Measurements from ENCODE around the gene TRIM71.
A peak's percentile ranks its signal among the peaks of the same experiment; 100 is the strongest.
"Not testable (repeated sequence)": the region's sequence is repeated elsewhere in the genome, so short reads cannot be mapped to it uniquely, and the experiment has no call there.

TRIM71 gene

GRCh38 chr3:32934150-32934742 lies 116.4 kb downstream of the TRIM71 start:
- peak; percentile 36 for DNase-seq (ENCODE audit: low spot score)

DNA sequence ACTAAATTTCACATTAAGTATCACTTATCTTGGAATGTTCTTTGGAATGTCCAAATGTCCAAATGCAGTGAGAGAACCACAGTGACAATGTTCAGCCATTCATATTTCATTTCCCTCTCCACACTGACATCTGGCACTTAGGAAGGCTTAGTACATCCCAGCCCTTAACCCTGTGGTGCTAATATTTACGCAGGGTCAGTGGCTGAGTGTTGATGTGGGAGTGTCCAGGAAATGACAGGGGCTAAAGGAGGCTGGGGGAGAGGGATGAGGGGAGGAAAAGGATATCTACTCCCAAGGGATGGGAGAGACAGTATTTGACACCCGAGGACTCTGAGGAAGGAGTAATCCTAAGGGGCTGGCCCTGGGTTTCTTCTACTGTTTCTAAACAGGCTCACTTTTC lies 119.5 kb downstream of the TRIM71 start:
- no peak for DNase-seq (ENCODE audit: low spot score)

GRCh38 chr3:32939531-32940284 lies 121.9 kb downstream of the TRIM71 start:
- DNase-seq (ENCODE audit: low spot score) = not testable (repeated sequence)

DNA sequence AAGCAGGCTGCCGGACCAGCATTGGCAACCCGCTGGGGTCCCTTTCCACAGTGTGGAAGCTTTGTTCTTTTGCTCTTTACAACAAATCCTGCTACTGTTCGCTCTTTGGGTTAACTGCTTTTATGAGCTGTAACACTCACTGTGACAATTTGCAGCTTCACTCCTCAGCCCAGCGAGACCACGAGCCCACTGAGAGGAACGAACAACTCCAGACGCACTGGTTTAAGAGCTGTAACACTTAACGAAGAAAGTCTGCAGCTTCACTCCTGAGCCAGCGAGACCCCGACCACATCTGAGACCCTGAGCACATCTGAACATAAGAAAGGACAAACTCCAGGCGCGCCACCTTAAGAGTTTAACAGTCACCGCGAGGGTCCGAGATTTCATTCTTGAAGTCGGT lies 122.9 kb downstream of the TRIM71 start:
- no peak for DNase-seq (ENCODE audit: low spot score)

DNA sequence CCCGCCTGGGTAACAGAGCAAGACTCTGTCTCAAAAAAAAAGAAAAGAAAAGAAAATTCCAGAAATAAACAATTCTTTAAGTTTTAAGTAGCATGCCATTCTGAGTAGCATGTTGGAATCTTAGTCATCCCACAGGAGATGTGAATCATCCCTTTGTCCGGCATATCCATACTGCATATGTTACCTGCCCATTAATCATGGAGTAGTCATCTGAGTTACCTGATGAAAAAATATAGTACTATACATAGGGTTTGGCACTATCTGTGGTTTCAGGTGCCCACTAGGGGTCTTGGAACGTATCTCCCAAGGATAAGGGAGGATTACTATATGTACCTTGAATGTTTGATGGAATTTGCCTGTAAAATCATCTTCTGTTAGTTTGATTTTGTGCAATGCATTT lies 127.3 kb downstream of the TRIM71 start:
- no peak for DNase-seq (ENCODE audit: low spot score)

DNA sequence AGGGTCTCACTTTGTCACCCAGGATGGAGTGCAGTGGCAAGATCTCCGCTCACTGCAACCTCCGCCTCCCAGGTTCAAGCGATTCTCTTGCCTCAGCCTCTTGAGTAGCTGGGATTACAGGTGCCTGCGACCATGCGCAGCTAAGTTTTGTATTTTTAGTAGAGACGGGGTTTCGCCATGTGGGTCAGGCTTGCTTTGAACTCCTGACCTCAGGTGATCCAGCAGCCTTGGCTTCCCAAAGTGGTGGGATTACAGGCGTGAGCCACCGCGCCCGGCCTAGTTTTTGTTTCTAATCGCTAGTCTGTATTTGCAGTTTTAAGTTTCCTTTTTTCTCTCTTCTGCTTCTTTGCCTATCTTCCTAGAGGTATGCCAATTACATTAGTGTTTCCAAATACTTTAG lies 127.8 kb downstream of the TRIM71 start:
- DNase-seq (ENCODE audit: low spot score) = not testable (repeated sequence)

DNA sequence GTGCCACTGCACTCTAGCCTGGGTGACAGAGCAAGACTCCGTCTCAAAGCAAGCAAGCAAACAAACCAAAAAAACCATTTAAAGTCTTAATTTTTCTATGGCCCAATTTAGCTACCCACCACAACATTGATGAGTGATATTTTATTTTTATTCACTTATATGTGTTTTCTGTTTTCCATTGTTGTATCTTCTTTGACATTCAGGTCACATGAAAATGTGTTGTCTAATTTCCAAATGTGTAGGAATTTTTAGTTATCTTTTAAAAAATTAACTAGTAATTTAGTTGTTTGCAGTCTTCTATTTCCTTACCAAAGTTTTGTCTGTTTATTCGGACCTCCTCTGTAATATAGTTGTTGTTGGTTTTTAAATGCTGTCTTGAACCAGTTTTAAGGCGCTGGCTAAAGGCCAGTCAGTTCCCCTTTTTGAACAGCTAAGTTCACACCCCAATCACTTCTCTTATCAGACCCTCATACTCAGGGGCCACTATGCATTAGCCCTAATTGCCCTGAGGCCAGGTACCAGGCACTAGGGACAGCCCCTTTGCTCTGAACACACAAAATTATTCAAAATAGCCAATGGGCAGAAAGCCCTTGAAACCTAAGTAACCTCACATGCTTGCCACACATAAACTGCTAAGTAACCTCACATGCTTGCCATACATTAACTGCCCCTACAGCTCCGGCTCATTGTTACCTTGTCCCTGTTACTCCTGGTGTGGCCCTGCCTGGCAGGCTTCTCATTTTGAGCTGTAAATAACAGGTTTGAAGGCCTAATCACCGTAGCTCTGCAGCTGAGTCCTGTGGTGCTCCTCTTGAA lies 129.4 kb downstream of the TRIM71 start:
- no peak for DNase-seq (ENCODE audit: low spot score)

All from LoVo (cell line).